ENCODE results near the gene NDUFA6. TPM values are rescaled to one million over a fixed set of nuclear protein-coding genes. Genes with fewer than 3 reads are reported as not detected.

The NDUFA6 gene
- total RNA-seq, 1 experiment from 2014 or later, result 119 TPM

DNA sequence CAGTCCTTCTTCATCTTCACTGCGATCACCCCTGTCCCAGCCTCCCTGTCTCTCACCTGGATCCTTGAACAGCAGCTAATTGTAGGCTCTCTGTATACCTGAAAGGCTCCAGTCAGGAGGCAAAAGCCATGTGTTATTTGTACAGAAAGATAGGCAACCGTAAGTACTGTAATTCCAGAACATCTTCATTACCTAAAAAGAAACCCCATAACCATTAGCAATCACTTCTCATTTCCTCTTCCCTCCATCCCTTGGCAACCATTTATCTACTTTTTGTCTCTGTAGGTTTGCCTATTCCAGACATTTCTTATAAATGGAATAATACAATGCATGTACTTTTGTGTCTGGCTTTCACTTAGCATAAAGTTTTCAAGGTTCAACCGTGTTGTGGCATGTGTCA lies 37.8 kb downstream of the NDUFA6 start:
- no peak overlapping the region for H3K4me3 ChIP-seq (ENCODE audit: low read depth, low read length)
- Mint-ChIP-seq H3K36me3 (ENCODE audit: insufficient read depth, unreplicated experiment) (no peaks in the 10 kb centered on the region), H3K4me1 (ENCODE audit: low read depth, unreplicated experiment) (no peaks in the 10 kb centered on the region), H3K27ac (ENCODE audit: unreplicated experiment) (no peak overlapping the region), H3K27me3 (ENCODE audit: insufficient read depth, unreplicated experiment) (no peaks in the 10 kb centered on the region), H3K4me3 (ENCODE audit: unreplicated experiment) (no peak overlapping the region), H3K9me3 (ENCODE audit: unreplicated experiment) (peaks cover 21% of the 10 kb centered on the region)
- H3K36me3 ChIP-seq (ENCODE audit: control insufficient read depth, insufficient read depth, low read length), result no peaks in the 10 kb centered on the region
- no peaks in the 10 kb centered on the region for H3K27me3 ChIP-seq (replicated peaks; ENCODE audit: control insufficient read depth, insufficient read depth, low read length)
- TF ChIP-seq, protein P1, sequence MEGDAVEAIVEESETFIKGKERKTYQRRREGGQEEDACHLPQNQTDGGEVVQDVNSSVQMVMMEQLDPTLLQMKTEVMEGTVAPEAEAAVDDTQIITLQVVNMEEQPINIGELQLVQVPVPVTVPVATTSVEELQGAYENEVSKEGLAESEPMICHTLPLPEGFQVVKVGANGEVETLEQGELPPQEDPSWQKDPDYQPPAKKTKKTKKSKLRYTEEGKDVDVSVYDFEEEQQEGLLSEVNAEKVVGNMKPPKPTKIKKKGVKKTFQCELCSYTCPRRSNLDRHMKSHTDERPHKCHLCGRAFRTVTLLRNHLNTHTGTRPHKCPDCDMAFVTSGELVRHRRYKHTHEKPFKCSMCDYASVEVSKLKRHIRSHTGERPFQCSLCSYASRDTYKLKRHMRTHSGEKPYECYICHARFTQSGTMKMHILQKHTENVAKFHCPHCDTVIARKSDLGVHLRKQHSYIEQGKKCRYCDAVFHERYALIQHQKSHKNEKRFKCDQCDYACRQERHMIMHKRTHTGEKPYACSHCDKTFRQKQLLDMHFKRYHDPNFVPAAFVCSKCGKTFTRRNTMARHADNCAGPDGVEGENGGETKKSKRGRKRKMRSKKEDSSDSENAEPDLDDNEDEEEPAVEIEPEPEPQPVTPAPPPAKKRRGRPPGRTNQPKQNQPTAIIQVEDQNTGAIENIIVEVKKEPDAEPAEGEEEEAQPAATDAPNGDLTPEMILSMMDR (IDR thresholded peaks at IDR 0.05; ENCODE audit: insufficient read depth in 1 of 2, low read depth in 1 of 2, low read length in 1 of 2, severe bottlenecking in 1 of 2, unreplicated experiment in 1 of 2), result no peak
- H3K9me3 ChIP-seq, result peaks cover 18% of the 10 kb centered on the region
- CTCF ChIA-PET, result no interaction called here
- H3K4me1 ChIP-seq, result no peaks in the 10 kb centered on the region
- POLR2A ChIA-PET, result no interaction called here
- DNase-seq, result no peak
- no TSS peak for BruUV-seq (replicated peaks)
- intact Hi-C loops (cut with micrococcal nuclease; ENCODE audit: unreplicated experiment), result loop anchor here (10.0 kb wide), 1 partner anchor 62 kb away; no protein-coding TSS in a partner anchor

DNA sequence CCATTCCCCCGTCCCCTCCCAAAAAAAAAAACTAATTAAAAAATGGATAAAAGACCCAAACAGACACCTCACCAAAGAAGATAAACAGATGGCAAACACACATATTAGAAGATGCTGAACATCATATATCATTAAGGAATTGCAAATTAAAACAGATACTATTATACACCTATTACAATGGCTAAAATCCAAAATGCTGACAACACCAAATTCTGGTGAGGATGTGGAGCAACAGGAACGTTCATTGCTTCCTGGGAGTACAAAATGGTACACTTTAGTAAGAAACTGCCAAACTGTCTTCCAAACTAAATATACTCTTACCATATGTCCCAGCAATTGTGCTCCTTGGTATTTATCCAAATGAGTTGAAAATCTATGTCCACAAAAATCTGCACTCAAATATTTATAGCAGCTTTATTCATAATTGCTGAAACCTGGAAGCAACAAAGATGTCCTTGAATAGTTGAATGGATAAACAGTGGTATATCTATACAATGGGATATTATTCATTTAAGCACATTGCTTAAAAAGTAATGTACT lies 39.9 kb downstream of the NDUFA6 start:
- H3K27me3 Mint-ChIP-seq (ENCODE audit: insufficient read depth, unreplicated experiment), result no peaks in the 10 kb centered on the region
- CTCF ChIA-PET, result no interaction called here

DNA sequence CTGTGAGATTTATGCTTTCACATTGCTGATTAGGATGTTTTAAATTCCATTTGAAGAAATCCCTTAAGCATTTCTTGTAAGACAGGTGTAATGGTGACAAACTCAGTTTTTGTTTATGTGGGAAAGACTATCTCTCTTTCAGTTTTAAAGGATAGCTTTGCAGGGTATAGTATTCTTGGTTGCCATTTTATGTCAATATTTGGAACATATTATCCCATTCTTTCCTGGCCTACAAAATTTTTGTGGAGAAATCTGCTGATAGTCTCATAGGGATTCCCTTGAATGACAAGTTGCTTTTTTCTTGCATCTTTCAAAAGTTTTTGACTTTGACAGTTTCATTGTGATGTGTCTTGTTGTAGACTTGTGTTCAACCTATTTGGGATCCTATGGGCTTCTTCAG lies 48.8 kb downstream of the NDUFA6 start:
- H3K27ac Mint-ChIP-seq (ENCODE audit: unreplicated experiment), result no peak overlapping the region
- ChIA-PET CTCF (interaction anchor here (0.6 kb wide), 1 partner anchor 400 kb away, joined by 3 read pairs; no protein-coding TSS in a partner anchor), POLR2A (no interaction called here)
- H3K36me3 Mint-ChIP-seq (ENCODE audit: insufficient read depth, unreplicated experiment), result no peaks in the 10 kb centered on the region
- Histone ChIP-seq H3K9me3 (peaks cover 6% of the 10 kb centered on the region), H3K27me3 (replicated peaks; ENCODE audit: control insufficient read depth, insufficient read depth, low read length) (no peaks in the 10 kb centered on the region), H3K4me3 (ENCODE audit: low read depth, low read length) (no peak overlapping the region), H3K36me3 (ENCODE audit: control insufficient read depth, insufficient read depth, low read length) (no peaks in the 10 kb centered on the region), H3K4me1 (no peaks in the 10 kb centered on the region)
- BruUV-seq (replicated peaks), result no TSS peak
- no peak for DNase-seq
- intact Hi-C loops (cut with micrococcal nuclease; ENCODE audit: unreplicated experiment), result no loop called here
- TF ChIP-seq, protein P1 (IDR thresholded peaks at IDR 0.05; ENCODE audit: insufficient read depth in 1 of 2, low read depth in 1 of 2, low read length in 1 of 2, severe bottlenecking in 1 of 2, unreplicated experiment in 1 of 2), result no peak
- H3K4me1 Mint-ChIP-seq (ENCODE audit: low read depth, unreplicated experiment), result no peaks in the 10 kb centered on the region
- H3K27me3 Mint-ChIP-seq (ENCODE audit: insufficient read depth, unreplicated experiment), result peaks cover 8% of the 10 kb centered on the region
- no peak overlapping the region for H3K4me3 Mint-ChIP-seq (ENCODE audit: unreplicated experiment)
- H3K9me3 Mint-ChIP-seq (ENCODE audit: unreplicated experiment), result peaks cover 22% of the 10 kb centered on the region

More for the DNA sequence above, 39.9 kb downstream of the NDUFA6 start:
- peaks cover under 1% of the 10 kb centered on the region for H3K9me3 Mint-ChIP-seq (ENCODE audit: unreplicated experiment)
- Histone ChIP-seq H3K36me3 (ENCODE audit: control insufficient read depth, insufficient read depth, low read length) (no peaks in the 10 kb centered on the region), H3K27me3 (replicated peaks; ENCODE audit: control insufficient read depth, insufficient read depth, low read length) (no peaks in the 10 kb centered on the region), H3K4me3 (ENCODE audit: low read depth, low read length) (no peak overlapping the region), H3K4me1 (no peaks in the 10 kb centered on the region), H3K9me3 (0 out of 2 replicates have a peak, but pooled peaks cover 1% of the 10 kb centered on the region)
- POLR2A ChIA-PET, result no interaction called here
- H3K36me3 Mint-ChIP-seq (ENCODE audit: insufficient read depth, unreplicated experiment), result no peaks in the 10 kb centered on the region
- H3K27ac Mint-ChIP-seq (ENCODE audit: unreplicated experiment), result no peak overlapping the region
- intact Hi-C loops (cut with micrococcal nuclease; ENCODE audit: unreplicated experiment), result loop anchor here (10.0 kb wide), 1 partner anchor 64 kb away; no protein-coding TSS in a partner anchor
- no TSS peak for BruUV-seq (replicated peaks)
- TF ChIP-seq, protein P1 (IDR thresholded peaks at IDR 0.05; ENCODE audit: insufficient read depth in 1 of 2, low read depth in 1 of 2, low read length in 1 of 2, severe bottlenecking in 1 of 2, unreplicated experiment in 1 of 2), result no peak
- H3K4me1 Mint-ChIP-seq (ENCODE audit: low read depth, unreplicated experiment), result no peaks in the 10 kb centered on the region
- H3K4me3 Mint-ChIP-seq (ENCODE audit: unreplicated experiment), result no peak overlapping the region
- no peak for DNase-seq

All from Caco-2 (cell line).